NT2/D1 (cell line): Measurements from ENCODE around the gene ZEB2.

Experiments used
- SUZ12 ChIP-seq: IDR thresholded peaks from 2 replicates; pipeline ENCODE4 v1.6.1; 2011; ENCODE audit not compliant: insufficient read length, insufficient read depth; ENCODE audit errors: extremely low read depth
- YY1 ChIP-seq: IDR thresholded peaks from 2 replicates; pipeline ENCODE4 v1.6.1; 2011; ENCODE audit not compliant: insufficient read length, insufficient read depth
- ZNF274 ChIP-seq: IDR thresholded peaks from 2 replicates; pipeline ENCODE4 v1.6.1; 2011; ENCODE audit warnings: mild to moderate bottlenecking, low read depth, low read length

DNA sequence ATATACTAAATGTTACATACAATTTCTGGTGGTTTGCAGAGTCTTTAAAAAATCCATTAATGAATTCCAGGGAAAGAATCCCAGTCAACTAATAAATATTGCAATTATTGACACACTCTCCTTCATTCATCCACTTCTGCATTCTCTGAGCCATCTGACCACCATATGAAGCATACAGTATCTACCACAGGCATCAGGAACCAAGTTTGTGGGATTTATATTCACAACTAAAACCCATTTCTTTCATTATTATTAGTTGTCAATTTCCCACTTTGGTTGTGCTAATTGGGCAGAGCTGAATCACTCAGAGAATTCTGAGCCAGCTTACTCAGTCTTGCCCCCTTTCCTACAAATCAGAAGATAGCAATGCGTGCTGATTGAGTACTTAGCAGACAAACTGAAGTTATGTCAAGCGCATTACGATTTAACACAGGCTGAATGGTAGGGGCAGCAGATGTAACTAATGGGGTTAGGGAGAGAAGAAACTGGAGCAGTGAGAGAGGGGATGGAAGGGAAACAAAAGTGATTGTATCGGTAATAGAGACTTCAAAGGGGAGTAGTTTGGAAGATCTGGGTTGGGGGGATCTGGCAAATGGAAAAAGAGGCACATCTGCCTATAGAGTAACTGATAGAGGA lies 52.3 kb downstream of the ZEB2 start:
- TF ChIP-seq ZNF274 (no peak), YY1 (no peak), SUZ12 (no peak)
